CD4-positive, alpha-beta T cell treated with Interleukin-15 for 1 hour (primary cell): ENCODE data around the gene CEP19.

Experiments used
- DNase-seq: peaks from one replicate; pipeline ENCODE4 v3.0.0-alpha.2; 2020

Gene CEP19

GRCh38 chr3:196662711-196663571 is 49.1 kb downstream of the CEP19 start:
- DNase-seq, result no peak

GRCh38 chr3:196662033-196662432 is 50.0 kb downstream of the CEP19 start:
- no peak for DNase-seq

GRCh38 chr3:196661400-196661799 is 50.6 kb downstream of the CEP19 start:
- DNase-seq, result no peak

GRCh38 chr3:196660381-196661166 is 51.5 kb downstream of the CEP19 start:
- no peak for DNase-seq

GRCh38 chr3:196659901-196660351 is 52.1 kb downstream of the CEP19 start:
- no peak for DNase-seq
